HG03175 (cell line): ENCODE data around the gene CEACAM7.
"Not testable (repeated sequence)": the region's sequence is repeated elsewhere in the genome, so short reads cannot be mapped to it uniquely, and the experiment has no call there.

Experiments
- ATAC-seq: cut with Tn5 transposase; IDR thresholded peaks from one replicate; pipeline ENCODE4 v1.9.1; 2021; ENCODE audit warnings: mild to moderate bottlenecking, moderate library complexity; ENCODE audit not compliant: unreplicated experiment

The CEACAM7 gene

GRCh38 chr19:41657157-41657556 lies 30.9 kb downstream of the CEACAM7 start:
- no peak for ATAC-seq

- not testable (repeated sequence) for ATAC-seq
Observed at GRCh38 chr19:41656756-41657155, 31.3 kb downstream of the CEACAM7 start.

- ATAC-seq, result no peak
Observed at GRCh38 chr19:41652250-41652649, 35.8 kb downstream of the CEACAM7 start.

- ATAC-seq, result no peak
Observed at GRCh38 chr19:41649827-41650226, 38.2 kb downstream of the CEACAM7 start.

- no peak for ATAC-seq
Observed at GRCh38 chr19:41646589-41647204, 41.4 kb downstream of the CEACAM7 start.

GRCh38 chr19:41641879-41642485 lies 46.1 kb downstream of the CEACAM7 start:
- no peak for ATAC-seq

GRCh38 chr19:41638641-41639081 lies 49.4 kb downstream of the CEACAM7 start:
- ATAC-seq, result no peak

GRCh38 chr19:41637484-41637883 lies 50.6 kb downstream of the CEACAM7 start:
- ATAC-seq, result no peak

GRCh38 chr19:41627966-41628675 lies 59.9 kb downstream of the CEACAM7 start:
- ATAC-seq, result no peak

GRCh38 chr19:41626877-41627276 lies 61.2 kb downstream of the CEACAM7 start, which contains the start of gene CEACAM4:
TSS of gene CEACAM4 (minus strand) at chr19:41627074. CDS start at chr19:41626963, 111 bp downstream.
- ATAC-seq, result no peak

- ATAC-seq, result no peak
Observed at GRCh38 chr19:41626278-41626677, 61.8 kb downstream of the CEACAM7 start.

GRCh38 chr19:41624937-41625336 lies 63.1 kb downstream of the CEACAM7 start:
- no peak for ATAC-seq

- ATAC-seq, result no peak
Observed at GRCh38 chr19:41624515-41624914, 63.6 kb downstream of the CEACAM7 start.

- ATAC-seq, result no peak
Observed at GRCh38 chr19:41623360-41623759, 64.7 kb downstream of the CEACAM7 start.
